ENCODE data around the gene GRIP1. TPM values are rescaled to one million over a fixed set of nuclear protein-coding genes. Genes with fewer than 3 reads are reported as not detected.
"Not testable (repeated sequence)": the region's sequence is repeated elsewhere in the genome, so short reads cannot be mapped to it uniquely, and the experiment has no call there.

GRIP1 gene
- total RNA-seq, 1 experiment from 2014 or later: not detected

GRCh38 chr12:66529934-66530333, 148.9 kb downstream of the GRIP1 start:
- no peak for DNase-seq (ENCODE audit: low spot score)

GRCh38 chr12:66516561-66516960, 162.3 kb downstream of the GRIP1 start:
- no peak for DNase-seq (ENCODE audit: low spot score)

DNA sequence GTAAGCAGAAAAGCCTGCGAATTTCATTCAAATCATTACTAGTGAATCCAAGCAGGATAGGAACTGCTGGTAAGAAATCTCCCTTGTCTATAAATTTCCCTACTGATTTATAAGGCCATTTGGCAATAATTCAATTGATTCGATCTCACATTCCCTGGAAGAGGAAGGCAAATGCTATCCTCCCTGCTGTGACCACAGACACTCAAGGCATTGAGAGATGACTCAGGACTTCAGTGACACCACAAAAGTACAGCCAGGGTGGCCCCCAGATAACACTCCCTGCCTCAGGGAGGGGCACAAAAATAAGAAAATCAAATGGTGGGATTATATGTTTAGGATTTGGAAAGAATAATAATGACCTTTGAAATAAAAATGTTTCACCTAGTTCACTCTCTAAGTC, 162.7 kb downstream of the GRIP1 start:
- DNase-seq (ENCODE audit: low spot score): peak; percentile 3

GRCh38 chr12:66514581-66514980, 164.3 kb downstream of the GRIP1 start:
- peak; percentile 1 for DNase-seq (ENCODE audit: low spot score)

- DNase-seq (ENCODE audit: low spot score): no peak
Observed at GRCh38 chr12:66508025-66508424, 170.9 kb downstream of the GRIP1 start.

GRCh38 chr12:66503746-66504145, 175.1 kb downstream of the GRIP1 start:
- DNase-seq (ENCODE audit: low spot score): no peak

- no peak for DNase-seq (ENCODE audit: low spot score)
Observed at GRCh38 chr12:66502911-66503310, 176.0 kb downstream of the GRIP1 start.

GRCh38 chr12:66500841-66501240, 178.0 kb downstream of the GRIP1 start:
- no peak for DNase-seq (ENCODE audit: low spot score)

GRCh38 chr12:66500091-66500490, 178.8 kb downstream of the GRIP1 start:
- no peak for DNase-seq (ENCODE audit: low spot score)

- no peak for DNase-seq (ENCODE audit: low spot score)
Observed at GRCh38 chr12:66499000-66499399, 179.9 kb downstream of the GRIP1 start.

DNA sequence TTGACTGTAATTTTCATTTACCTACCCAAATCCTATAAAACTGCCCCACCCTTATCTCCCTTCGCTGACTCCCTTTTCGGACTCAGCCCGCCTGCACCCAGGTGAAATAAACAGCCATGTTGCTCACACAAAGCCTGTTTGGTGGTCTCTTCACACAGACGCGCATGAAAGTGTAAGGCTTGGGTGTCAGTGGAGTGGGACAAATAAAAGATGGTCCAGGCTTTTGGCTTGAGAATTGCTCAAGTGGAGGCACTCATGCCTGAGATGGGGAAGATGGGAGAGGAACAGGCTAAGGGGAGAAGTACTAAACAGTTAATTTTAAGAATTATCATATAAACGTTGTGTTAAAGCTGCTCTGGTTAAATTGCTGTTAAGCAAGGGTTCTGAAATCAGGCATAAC, 180.8 kb downstream of the GRIP1 start:
- DNase-seq (ENCODE audit: low spot score): not testable (repeated sequence)

- no peak for DNase-seq (ENCODE audit: low spot score)
Observed at GRCh38 chr12:66497008-66497897, 181.6 kb downstream of the GRIP1 start.

DNA sequence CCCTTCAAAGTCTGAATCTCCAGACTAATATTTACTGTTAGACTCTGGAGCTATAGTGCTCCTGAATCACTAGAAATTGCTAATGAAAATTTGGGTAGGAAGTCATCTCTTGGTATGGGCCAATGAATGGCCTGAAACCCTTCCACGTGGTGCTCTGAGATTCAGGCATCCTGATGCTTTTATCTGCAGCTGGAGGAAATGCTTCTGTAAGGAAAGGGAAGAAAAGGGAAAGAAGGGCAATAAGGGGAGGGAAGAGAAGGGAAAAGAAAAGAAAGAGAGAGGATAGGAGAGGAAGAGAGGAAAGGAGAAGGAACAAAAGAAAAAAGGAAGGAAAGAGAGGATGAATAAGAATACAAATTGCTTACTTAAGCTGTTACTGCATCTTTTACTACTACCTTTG, 182.3 kb downstream of the GRIP1 start:
- no peak for DNase-seq (ENCODE audit: low spot score)

DNA sequence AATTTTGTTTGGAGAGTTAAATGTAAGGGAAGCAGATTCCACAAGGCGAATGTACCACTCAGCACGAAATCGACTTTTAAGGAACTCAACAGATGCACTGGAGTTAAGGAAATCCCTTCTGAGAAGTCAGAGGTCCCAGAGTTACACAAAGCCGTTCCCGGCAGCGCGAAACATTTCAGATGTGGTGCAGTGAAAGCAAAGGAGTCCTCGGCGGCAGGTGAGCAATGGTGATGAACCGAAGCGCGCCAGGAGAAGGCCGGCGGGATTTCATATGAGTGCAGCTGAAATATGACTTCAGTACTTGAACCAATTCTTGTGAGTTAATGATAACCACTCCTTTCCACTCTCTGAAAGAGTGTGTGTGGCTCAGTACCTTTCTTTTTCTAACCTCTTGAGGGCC, 183.2 kb downstream of the GRIP1 start:
- no peak for DNase-seq (ENCODE audit: low spot score)

DNA sequence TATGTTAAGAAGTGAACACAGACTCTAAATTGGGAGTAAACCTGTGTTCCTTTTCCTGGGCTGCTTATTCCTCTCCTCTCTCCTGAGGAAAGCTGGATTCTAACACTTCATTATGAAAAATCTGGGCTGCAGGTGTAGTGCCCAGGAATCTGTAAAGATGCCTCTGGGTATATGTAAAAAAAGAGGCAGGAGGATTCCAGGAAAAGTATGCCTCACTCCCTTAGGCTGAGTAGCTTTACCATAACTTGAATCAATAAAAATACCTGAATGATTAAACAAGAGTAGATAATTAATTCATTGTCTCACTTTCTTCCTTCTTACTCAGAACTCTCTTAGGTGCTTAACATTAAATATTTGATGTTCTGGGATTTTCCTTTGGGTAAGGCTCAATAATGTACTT, 185.1 kb downstream of the GRIP1 start:
- DNase-seq (ENCODE audit: low spot score): no peak

GRCh38 chr12:66491853-66492252, 187.0 kb downstream of the GRIP1 start:
- no peak for DNase-seq (ENCODE audit: low spot score)

- no peak for DNase-seq (ENCODE audit: low spot score)
Observed at GRCh38 chr12:66482351-66483203, 196.3 kb downstream of the GRIP1 start.

GRCh38 chr12:66467932-66468331, 210.9 kb downstream of the GRIP1 start:
- no peak for DNase-seq (ENCODE audit: low spot score)

- no peak for DNase-seq (ENCODE audit: low spot score)
Observed at GRCh38 chr12:66461331-66461730, 217.5 kb downstream of the GRIP1 start.

DNA sequence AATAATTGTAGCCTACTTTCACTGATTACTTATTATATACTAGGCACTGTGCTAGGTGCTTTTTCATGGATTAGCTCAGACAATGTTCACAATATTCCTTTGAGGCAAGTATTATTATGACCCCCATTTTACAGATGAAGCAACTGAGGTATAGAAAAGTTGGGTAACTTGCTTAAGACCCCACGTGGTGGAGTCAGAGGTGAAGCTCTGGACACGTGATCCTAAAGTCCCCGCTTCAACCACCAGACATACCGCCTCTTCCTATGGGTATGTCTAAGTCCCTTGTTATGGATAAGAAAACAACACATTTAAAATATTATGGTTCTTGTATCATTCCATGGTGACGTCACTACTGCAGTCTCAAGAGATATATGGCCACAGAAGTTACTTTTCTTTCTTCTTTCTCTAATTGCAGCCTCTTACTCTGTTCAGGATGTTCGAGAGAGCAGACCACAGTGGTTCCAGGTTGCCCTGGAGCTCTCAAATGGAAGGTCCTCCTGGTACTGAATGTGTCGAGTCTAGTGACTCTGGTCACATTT, 218.9 kb downstream of the GRIP1 start:
- no peak for DNase-seq (ENCODE audit: low spot score)

DNA sequence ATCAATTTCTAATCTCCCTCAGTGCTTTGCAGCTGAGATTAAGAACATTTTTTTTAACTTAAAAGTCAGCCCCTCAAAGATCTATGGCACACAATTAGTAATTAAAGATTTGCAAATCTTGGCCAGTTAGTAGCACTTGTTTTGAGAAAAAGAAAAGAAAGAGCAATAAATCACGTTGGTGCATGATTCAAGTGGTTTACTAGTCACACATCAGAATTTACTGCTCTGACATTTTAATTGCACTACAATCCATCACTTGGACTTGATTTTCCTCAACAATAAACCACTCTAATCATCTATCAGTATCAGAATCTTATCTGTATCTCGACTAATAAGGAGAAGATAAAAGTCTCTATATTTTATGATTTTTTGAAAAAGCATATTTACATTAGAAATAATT, 222.3 kb downstream of the GRIP1 start:
- DNase-seq (ENCODE audit: low spot score): no peak

GRCh38 chr12:66453844-66454243, 225.0 kb downstream of the GRIP1 start:
- DNase-seq (ENCODE audit: low spot score): no peak

DNA sequence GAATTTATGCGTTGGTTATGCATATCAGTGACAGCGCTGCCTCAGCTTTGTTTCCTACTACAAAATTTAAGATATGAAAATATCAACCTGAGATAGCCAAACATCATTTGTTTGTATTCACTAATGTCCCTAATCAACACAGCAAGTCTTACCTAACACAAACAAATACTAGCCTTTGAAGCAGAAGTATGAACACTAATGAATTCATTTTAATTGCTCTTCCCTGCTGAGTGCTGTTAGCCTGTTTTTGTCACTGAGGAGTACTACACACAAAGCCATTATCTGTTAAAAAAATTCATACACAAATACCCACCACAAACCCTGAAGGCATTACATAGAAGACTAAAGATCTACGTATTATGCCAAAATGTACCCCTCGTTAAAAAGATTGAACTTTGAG, 225.8 kb downstream of the GRIP1 start:
- no peak for DNase-seq (ENCODE audit: low spot score)

Data from A172 (cell line).